HG03064 (cell line): Measurements from ENCODE around the gene INSYN1.
"Not testable (repeated sequence)": the region's sequence is repeated elsewhere in the genome, so short reads cannot be mapped to it uniquely, and the experiment has no call there.

Source experiments
- ATAC-seq: cut with Tn5 transposase; IDR thresholded peaks from one replicate; pipeline ENCODE4 v1.9.1; 2021; ENCODE audit warnings: low read depth; ENCODE audit not compliant: unreplicated experiment

Gene INSYN1

GRCh38 chr15:73753250-73754130, at the start of gene INSYN1:
Gene INSYN1 (minus strand): TSS chr15:73753351. CDS start chr15:73751130, 2,221 bp downstream.
- ATAC-seq, result no peak

DNA sequence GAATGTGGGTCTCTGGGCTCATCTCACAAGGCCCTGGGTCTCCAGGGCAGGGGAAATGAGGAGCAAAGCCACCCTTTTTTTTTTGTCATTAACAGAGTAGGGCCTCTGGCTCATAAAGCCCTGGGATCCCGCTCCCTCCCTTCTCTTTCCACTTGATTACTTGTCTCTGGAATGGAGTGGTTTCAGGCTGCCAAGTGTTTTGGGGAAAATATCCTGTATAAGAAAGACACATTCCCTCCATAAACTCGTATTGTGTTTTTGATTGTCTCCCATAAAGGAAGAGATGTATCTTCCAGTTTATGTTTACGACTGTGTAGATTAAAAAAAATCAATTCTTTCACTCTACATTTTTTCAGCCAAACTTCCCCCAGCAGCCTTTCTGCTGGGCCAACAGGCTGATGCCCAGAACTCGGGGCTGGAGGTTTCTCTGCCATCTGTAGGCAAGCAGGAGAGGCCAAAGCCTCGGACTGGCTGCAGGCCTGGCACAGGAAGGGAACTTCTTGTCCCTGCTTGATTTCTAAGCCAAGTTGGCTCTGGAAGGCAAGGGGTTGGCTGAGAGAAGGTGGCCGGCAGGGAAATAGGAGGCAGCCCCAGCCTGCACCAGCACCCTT, 49.4 kb upstream of the INSYN1 start:
- no peak for ATAC-seq

DNA sequence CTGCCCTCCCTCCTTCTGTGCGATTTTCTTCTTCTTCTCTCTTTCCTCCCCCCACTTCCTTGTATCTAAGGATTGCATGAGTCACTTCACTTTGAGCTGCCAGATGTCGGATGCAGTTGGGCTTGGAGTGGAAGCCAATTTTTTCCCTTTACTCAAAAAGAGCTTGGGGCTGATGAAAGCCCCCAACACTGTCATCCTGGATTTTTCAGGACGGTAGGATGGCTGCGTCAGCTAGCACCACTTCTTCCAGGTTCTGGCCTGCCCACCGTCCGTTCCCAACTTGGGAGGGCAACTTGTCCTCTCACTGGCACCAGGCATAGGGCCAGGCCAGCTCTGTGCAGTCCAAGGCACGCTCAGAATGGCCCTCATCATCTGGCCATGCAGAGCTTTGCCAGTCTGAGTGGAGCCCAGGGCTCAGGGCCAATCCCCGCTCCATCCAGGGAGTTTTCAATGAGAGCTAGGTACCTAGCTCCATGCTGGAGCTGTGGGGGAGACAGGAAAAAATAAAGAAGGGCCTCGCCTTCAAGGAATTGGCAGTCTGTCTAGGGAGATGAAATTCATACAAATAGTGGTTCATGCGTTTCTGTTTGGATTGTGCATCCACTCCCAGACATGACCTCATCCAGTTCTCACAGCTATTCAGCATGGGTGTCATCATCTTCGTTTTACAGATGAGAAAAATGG, 47.7 kb upstream of the INSYN1 start:
- no peak for ATAC-seq

- ATAC-seq, result no peak
These were observed 46.3 kb upstream of the INSYN1 start for GRCh38 chr15:73799466-73799865.

DNA sequence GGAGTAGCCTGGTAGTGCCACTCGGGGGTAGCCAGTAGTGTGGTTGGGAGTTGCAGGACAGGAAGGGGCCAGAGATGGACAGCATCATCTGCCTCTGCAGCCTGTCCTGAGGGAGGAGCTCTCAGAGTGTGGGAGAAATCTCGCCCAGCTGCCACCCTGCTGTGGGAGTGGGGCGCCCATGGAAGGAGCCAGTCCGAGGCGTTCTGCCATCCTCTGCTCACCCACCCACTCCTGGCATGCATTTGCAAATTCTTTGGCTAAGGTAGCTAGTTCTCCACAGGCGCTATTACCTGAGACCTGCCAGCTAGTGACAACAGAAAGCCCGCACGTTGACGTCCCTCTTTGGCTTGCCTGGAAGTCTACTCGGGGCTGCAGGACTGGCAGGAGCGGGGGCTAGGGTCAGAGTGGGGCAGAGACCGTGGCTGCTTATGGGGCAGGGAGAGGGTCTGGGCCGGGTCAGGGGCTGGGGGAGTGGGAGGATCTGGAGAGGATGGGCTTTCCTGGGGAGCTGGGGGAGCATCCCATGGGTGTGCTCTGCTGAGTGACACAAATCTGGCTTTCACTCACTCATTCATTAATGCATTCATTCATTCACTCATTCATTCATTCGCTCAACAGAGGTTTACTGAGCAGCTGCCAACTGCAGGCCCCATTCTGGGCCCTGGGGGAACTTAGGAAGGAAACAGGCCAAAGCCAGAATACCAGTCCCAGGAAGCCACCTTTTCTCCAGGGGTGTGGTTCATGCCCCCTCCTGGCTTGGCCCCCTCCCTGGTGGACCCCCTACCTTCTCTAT, 44.4 kb upstream of the INSYN1 start:
- ATAC-seq, result no peak

- no peak for ATAC-seq
These were observed 43.2 kb upstream of the INSYN1 start for GRCh38 chr15:73796331-73796831.

- ATAC-seq, result no peak
These were observed 41.4 kb upstream of the INSYN1 start for GRCh38 chr15:73794443-73795133.

DNA sequence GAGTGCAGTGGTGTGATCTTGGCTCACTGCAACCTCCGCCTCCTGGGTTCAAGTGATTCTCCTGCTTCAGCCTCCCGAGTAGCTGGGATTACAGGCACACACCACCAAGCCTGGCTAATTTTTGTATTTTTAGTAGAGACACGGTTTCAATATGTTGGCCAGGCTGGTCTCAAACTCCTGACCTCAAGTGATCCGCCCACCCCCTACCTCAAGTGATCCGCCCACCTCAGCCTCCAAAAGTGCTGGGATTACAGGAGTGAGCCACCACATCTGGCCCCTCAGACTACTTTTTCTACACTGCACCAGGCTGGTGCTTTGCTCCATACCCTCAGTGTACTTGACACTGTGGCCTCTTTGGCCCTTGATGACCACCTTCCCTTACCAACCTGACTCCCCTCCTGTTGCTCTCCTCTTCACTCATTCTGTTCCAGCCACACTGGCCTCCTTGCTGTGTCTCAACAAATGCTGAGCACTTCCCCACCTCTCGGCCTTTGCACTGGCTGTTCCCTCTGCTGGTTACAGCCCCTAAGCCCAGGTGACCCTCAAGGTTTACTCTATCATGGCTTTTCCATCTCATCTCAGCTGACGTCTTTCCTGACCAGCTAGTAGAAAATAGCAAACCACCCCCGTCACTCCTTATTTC, 39.9 kb upstream of the INSYN1 start:
- not testable (repeated sequence) for ATAC-seq

DNA sequence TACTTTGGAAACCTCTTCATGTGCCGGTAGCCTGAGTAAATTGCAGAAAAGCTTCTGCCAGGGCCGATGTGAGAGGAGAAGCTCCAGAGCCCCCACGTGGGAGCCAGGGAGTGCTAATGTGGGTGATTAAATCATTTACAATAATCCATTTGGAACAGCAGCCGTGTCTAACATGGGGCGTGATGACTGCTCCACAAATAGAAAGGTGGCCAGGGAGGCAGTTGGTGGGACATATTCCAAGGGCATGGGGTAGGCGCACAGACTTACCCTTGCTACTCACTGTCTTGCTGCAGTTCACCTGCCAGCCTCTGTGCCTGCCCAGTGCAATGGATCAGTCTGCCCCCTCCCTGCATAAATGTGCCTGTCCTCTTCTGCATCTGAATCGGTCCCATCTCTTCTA, 39.3 kb upstream of the INSYN1 start:
- ATAC-seq, result no peak

- ATAC-seq, result no peak
These were observed 36.5 kb upstream of the INSYN1 start for GRCh38 chr15:73789521-73790240.

- ATAC-seq, result no peak
These were observed 34.5 kb upstream of the INSYN1 start for GRCh38 chr15:73787621-73788020.

DNA sequence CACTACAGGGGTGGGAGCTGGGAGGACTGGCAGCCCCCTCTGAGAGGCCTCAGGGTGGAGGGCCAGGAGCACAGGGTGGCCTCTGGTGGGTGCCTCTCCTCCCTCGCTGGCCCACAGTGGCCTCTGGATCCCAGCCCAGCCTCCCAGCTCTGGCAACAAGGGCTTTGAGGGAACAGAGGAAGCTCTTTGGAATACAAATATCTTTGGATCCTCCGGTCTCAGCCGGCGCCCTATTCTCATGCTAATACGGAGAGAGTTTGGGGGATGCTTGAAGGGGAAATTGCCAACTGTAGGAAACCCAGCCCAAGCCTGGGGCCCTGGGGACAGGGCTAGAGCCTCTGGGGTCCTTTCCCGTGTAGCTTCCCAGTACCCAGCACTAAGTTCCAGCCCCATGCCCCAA, 33.4 kb upstream of the INSYN1 start:
- no peak for ATAC-seq

DNA sequence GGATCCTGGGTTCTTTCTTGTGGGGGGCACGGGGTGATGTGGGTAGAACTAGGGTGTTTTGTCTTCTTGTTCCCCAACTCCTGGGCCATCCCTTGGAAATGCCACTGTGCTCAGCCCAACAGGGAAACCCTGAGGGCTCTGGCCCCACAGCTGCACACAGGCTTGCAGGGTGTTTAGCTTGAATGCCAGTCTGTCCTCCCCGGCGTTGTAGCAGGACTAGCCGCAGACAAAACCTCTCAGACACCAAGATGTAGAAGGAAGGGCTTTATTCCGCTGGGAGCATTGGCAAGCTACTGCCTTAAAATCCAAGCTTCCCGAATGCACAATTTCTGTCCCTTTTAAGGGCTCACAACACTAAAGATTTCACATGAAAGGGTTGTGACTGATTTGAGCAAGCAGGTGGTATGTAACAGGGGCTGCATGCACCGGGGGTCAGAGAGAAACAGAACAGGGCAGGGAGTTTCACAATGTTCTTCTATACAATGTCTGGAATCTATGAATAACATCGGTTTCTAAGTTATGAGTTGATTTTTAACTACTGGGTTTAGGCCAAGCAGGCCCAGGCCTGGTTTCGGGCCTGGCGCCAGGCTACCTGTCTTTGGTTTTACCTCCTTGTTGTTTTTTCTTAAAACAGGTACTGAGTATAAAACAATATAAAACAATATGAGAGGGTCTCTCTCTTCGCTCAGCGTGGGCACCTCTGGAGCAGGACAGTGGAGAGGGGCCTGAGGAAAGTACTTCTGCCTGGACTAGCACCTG, 32.3 kb upstream of the INSYN1 start:
- not testable (repeated sequence) for ATAC-seq

- no peak for ATAC-seq
These were observed 31.1 kb upstream of the INSYN1 start for GRCh38 chr15:73784291-73784690.

DNA sequence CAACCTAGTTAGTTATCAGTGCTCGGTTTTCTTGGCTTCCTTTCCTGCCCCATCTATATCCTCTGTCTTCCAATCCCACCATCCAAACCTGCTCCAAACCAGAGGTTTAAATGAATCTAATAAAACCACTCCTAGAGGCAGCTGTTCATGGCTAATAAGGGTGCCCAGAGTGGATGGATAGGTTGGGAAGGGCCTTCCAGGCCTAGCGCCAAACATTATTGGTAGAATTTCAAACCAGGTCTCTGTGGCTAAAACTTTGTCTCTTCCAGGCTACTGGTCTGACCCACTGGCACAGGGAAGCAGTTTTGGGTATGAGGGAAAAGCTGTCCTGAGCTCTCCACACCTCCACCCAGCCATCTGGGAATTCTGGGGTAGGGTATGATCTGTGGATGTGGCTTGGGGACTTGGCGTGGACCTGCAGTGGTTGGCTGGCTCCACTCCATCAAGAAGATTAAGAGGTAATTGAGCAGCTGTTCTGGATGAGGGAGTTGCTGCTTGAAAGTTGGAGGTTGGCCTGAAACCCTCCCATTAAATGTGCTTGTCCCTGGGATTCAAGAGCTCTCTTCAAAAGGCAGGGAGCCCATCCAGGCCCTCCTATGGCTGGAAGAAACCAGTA, 29.3 kb upstream of the INSYN1 start:
- no peak for ATAC-seq

GRCh38 chr15:73781038-73781925, 28.1 kb upstream of the INSYN1 start:
- no peak for ATAC-seq

GRCh38 chr15:73779974-73780373, 26.8 kb upstream of the INSYN1 start:
- no peak for ATAC-seq
